GM12878 (cell line): ENCODE results near the gene ZNG1A. TPM values are rescaled to one million over a fixed set of nuclear protein-coding genes. Genes with fewer than 3 reads are reported as not detected.
"Not testable (repeated sequence)": the region's sequence is repeated elsewhere in the genome, so short reads cannot be mapped to it uniquely, and the experiment has no call there.

Experiments used
- ATAC-seq: fragments of 200-7000 bp; cut with Tn5 transposase; 3 replicates; pipeline ENCODE4 v1.9.1; 2020; ENCODE audit warnings: mild to moderate bottlenecking, moderate library complexity
- BruUV-seq: library from RNA; stranded (reverse); fragments of 400-500 nt; replicated peaks from 2 replicates; lab custom pipeline; 2021; lab: Mats Ljungman, UMichigan
- CTCF ChIA-PET: fragments of 300-600 bp; sonication (Branson Sonifier 250); formaldehyde crosslinking; extraction: SDS; loops from one replicate; lab custom pipeline; 2021; ENCODE audit warnings: inconsistent platforms; lab: Yijun Ruan, JAX
- POLR2A ChIA-PET: fragments of 350-600 bp; formaldehyde crosslinking; extraction: SDS; loops from one replicate; lab custom pipeline; 2021; ENCODE audit warnings: inconsistent platforms; lab: Charles Lee
- RAD21 ChIA-PET: fragments of 300-600 bp; sonication (Branson Sonifier 250); formaldehyde crosslinking; loops from one replicate; lab custom pipeline; 2023; ENCODE audit warnings: antibody characterized with exemption; ENCODE audit not compliant: unreplicated experiment; lab: Charles Lee
- SMC1A ChIA-PET: fragments of 300-600 bp; sonication (Branson Sonifier 250); formaldehyde crosslinking; loops from one replicate; lab custom pipeline; 2023; ENCODE audit not compliant: unreplicated experiment, uncharacterized antibody; lab: Charles Lee
- DNase-seq: peaks from one replicate; pipeline ENCODE4 v3.0.0-alpha.2; 2011; ENCODE audit warnings: low read depth, low spot score
- FAIRE-seq: peaks from 3 replicates; lab custom pipeline; 2011; peaks lifted over from hg19 to GRCh38; lab: Jason Lieb, UNC
- H2AFZ ChIP-seq: 2 replicates; pipeline ENCODE4 v1.6.0; 2011; ENCODE audit warnings: low read depth, low read length, control low read depth; ENCODE audit not compliant: control insufficient read depth
- H3K27ac ChIP-seq: 2 replicates; pipeline ENCODE4 v1.5.1; 2011; ENCODE audit warnings: control low read depth; ENCODE audit not compliant: control insufficient read depth, insufficient read depth
- H3K27me3 ChIP-seq, 2 experiments: replicated peaks in 1 of 2; 2 replicates each; pipeline versions ENCODE4 v1.6.0 to v1.6.1; 2011; ENCODE audit warnings: low read length in 1 of 2; ENCODE audit not compliant: control insufficient read depth in 2 of 2, insufficient read depth in 2 of 2
- H3K36me3 ChIP-seq, 2 experiments: 2 replicates each; pipeline ENCODE4 v1.5.1; 2011; ENCODE audit warnings: low read length in 1 of 2; ENCODE audit not compliant: control insufficient read depth in 2 of 2, insufficient read depth in 2 of 2
- H3K4me1 ChIP-seq: 2 replicates; pipeline ENCODE4 v1.6.1; 2011; ENCODE audit warnings: mild to moderate bottlenecking, low read length, moderate library complexity, mixed read lengths; ENCODE audit not compliant: control insufficient read depth, insufficient read depth
- H3K4me2 ChIP-seq: 2 replicates; pipeline ENCODE4 v1.6.0; 2011; ENCODE audit warnings: control low read depth; ENCODE audit not compliant: control insufficient read depth, insufficient read depth
- H3K4me3 ChIP-seq: fragments of 200-600 bp; sonication (generic); 2 replicates; pipeline ENCODE4 v1.5.1; 2016
- H3K79me2 ChIP-seq: 2 replicates; pipeline ENCODE4 v1.6.0; 2011; ENCODE audit warnings: low read length; ENCODE audit not compliant: control insufficient read depth, insufficient read depth
- H3K9ac ChIP-seq: 2 replicates; pipeline ENCODE4 v1.8.0; 2011; ENCODE audit warnings: low read length, control low read depth, mixed read lengths; ENCODE audit not compliant: control insufficient read depth, insufficient read depth
- H3K9me3 ChIP-seq: replicated peaks from 3 replicates; pipeline ENCODE4 v1.5.1; 2011; ENCODE audit warnings: mild to moderate bottlenecking, low read length; ENCODE audit not compliant: control insufficient read depth, insufficient read depth
- H4K20me1 ChIP-seq: 2 replicates; pipeline ENCODE4 v1.6.0; 2011; ENCODE audit not compliant: control insufficient read depth, insufficient read depth
- SUZ12 ChIP-seq: fragments of 200-600 bp; sonication (generic); IDR thresholded peaks from one replicate; pipeline ENCODE4 v1.6.1; 2018; ENCODE audit warnings: antibody characterized with exemption, mild to moderate bottlenecking; ENCODE audit not compliant: unreplicated experiment
- WGBS: methylation state at CpG from one replicate; pipeline ENCODE4 v1.1.6; 2016; ENCODE audit warnings: low lambda C conversion rate; ENCODE audit not compliant: insufficient replicate concordance, insufficient coverage; ENCODE audit errors: missing lambda C conversion rate; 5-methylcytosine and 5-hydroxymethylcytosine counted together
- in situ Hi-C: fragments of 300-500 bp; cut with MboI; formaldehyde crosslinking; loops from 9 replicates; pipeline ENCODE4 v1.14.3; 2018; ENCODE audit warnings: mixed read lengths
- intact Hi-C: fragments of 100-400 bp; cut with micrococcal nuclease; formaldehyde crosslinking; loops from one replicate; pipeline ENCODE4 v1.14.2; 2022; ENCODE audit not compliant: unreplicated experiment
- polyA plus RNA-seq, 11 experiments: library from polyadenylated mRNA; depleted of rRNA in 4 of 11; unstranded in 6 of 11; stranded (reverse) in 5 of 11; fragments of >200 nt; fragmentation: Nextera tagmentation in 4 of 11; fragmentation: Illumina TruSeq in 1 of 11; extraction: Ambion mirVana in 4 of 11; extraction: Trizol in 1 of 11; gene quantifications; 1 replicate in 1 of 11; 2 replicates in 10 of 11; pipeline versions ENCODE4 v1.2.1 to v1.2.3, GENCODE V29; 2011 to 2016; ENCODE audit warnings: inconsistent platforms in 2 of 11, missing spikeins in 2 of 11, low read depth in 1 of 11
- total RNA-seq, 4 experiments: library from RNA; depleted of rRNA in 3 of 4; stranded (reverse); fragments of >200 nt in 3 of 4; fragmentation: Illumina TruSeq in 1 of 4; extraction: Trizol in 1 of 4; gene quantifications; 2 replicates each; pipeline versions ENCODE4 v1.2.1 to v1.2.3, GENCODE V29; 2013 to 2021

Gene ZNG1A
- total and polyA plus RNA-seq, 10 of the 15 experiments (the other 5 are each of a cell fraction or from before 2014, with no cell fraction given) = 48.0 to 179 (median 96.7) TPM

GRCh38 chr9:117144-117994 lies 61.5 kb downstream of the ZNG1A start:
- H2AFZ ChIP-seq, H3K79me2 ChIP-seq, SMC1A ChIA-PET, H3K27me3 ChIP-seq, H3K9ac ChIP-seq, RAD21 ChIA-PET, in situ Hi-C loops, DNase-seq, CTCF ChIA-PET, ATAC-seq, H3K36me3 ChIP-seq, H3K27ac ChIP-seq, POLR2A ChIA-PET, intact Hi-C loops, H3K4me1 ChIP-seq, BruUV-seq, H3K9me3 ChIP-seq, FAIRE-seq, H4K20me1 ChIP-seq, H3K4me2 ChIP-seq, H3K4me3 ChIP-seq: not testable (repeated sequence)
- WGBS = 18% methylated on average over 35 of the region's 71 CpGs

GRCh38 chr9:116239-117077 lies 62.4 kb downstream of the ZNG1A start:
- SMC1A ChIA-PET, H4K20me1 ChIP-seq, ATAC-seq, BruUV-seq, H2AFZ ChIP-seq, H3K27me3 ChIP-seq, H3K9ac ChIP-seq, H3K36me3 ChIP-seq, intact Hi-C loops, in situ Hi-C loops, H3K27ac ChIP-seq, H3K4me3 ChIP-seq, H3K4me1 ChIP-seq, RAD21 ChIA-PET, FAIRE-seq, POLR2A ChIA-PET, H3K79me2 ChIP-seq, H3K9me3 ChIP-seq, CTCF ChIA-PET, DNase-seq: not testable (repeated sequence)
- H3K4me2 ChIP-seq = peak overlapping the region; percentile 42
- WGBS = 18% methylated on average over 38 of the region's 41 CpGs
- peak; percentile 89 for TF ChIP-seq SUZ12

GRCh38 chr9:115118-115451 lies 63.8 kb downstream of the ZNG1A start:
- H3K4me3 ChIP-seq, FAIRE-seq, H3K27ac ChIP-seq, H3K79me2 ChIP-seq, intact Hi-C loops, SMC1A ChIA-PET, CTCF ChIA-PET, POLR2A ChIA-PET, H2AFZ ChIP-seq, BruUV-seq, H4K20me1 ChIP-seq, DNase-seq, H3K27me3 ChIP-seq, H3K9ac ChIP-seq, H3K36me3 ChIP-seq, H3K9me3 ChIP-seq, in situ Hi-C loops, H3K4me1 ChIP-seq, RAD21 ChIA-PET: not testable (repeated sequence)
- 13% methylated on average over 10 of the region's 11 CpGs for WGBS
- peak overlapping the region; percentile 60; the same call in 1 of the 2 replicates for H3K4me2 ChIP-seq
- peak; percentile 5; the same call in 2 of the 3 replicates for ATAC-seq
